ENCODE measurements around the gene NT5C2. TPM values are rescaled to one million over a fixed set of nuclear protein-coding genes. Genes with fewer than 3 reads are reported as not detected.

The NT5C2 gene
- polyA plus RNA-seq, 1 of the 3 experiments (the other 2 are of a cell fraction): 29.6 TPM

DNA sequence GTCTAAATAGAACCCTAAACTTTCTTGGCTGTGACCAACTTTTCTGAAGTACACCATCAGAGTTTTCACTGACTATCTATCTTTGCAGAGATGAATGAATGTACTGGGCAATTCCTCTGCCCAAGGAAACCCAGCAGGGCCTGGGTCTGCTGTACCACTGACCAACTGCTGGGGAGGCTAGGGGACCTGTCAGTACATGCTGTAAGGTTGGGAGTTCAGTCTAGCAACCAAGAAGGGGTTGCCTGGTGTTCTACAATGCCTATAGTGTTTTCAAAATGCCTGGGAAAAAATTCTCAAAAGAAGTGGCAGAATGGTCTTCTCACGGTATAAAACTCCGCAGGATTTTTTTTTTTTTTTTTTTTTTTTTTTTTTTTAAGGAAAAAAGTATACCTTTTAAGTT, 106.3 kb downstream of the NT5C2 start:
- POLR2A ChIA-PET: no interaction called here
- Histone ChIP-seq H3K9me3 (no peaks in the 10 kb centered on the region), H3K27ac (ENCODE audit: low read depth in 2 of 2, low read length in 1 of 2) (no peak overlapping the region), H3K4me1 (ENCODE audit: control insufficient read depth in 1 of 2, insufficient read depth in 2 of 2, low read depth in 1 of 2, low read length in 1 of 2) (no peaks in the 10 kb centered on the region), H3K36me3 (replicated peaks in 1 of 2; ENCODE audit: control insufficient read depth in 1 of 2, insufficient read depth in 2 of 2, low read length in 1 of 2) (peaks cover 66 to 91% of the 10 kb centered on the region in 2 experiments), H3K9me2 (no peaks in the 10 kb centered on the region), H3K9ac (no peak overlapping the region), H3K79me2 (ENCODE audit: insufficient read depth) (no peaks in the 10 kb centered on the region), H4K20me1 (ENCODE audit: insufficient read depth) (no peaks in the 10 kb centered on the region), H2AFZ (ENCODE audit: low read depth) (no peak overlapping the region), H3F3A (replicated peaks; ENCODE audit: insufficient read depth) (no peaks in the 10 kb centered on the region), H3K4me3 (ENCODE audit: low read depth in 2 of 2, low read length in 1 of 2) (no peak overlapping the region), H3K27me3 (ENCODE audit: insufficient read depth) (no peaks in the 10 kb centered on the region), H3K4me2 (no peak overlapping the region)
- WGBS (ENCODE audit: low lambda C conversion rate): 98% methylated on average over 2 of the region's 2 CpGs
- CTCF ChIA-PET: interaction anchor here (0.5 to 1.5 kb wide), 5 partner anchors 9 to 185 kb away, joined by 3 to 4 read pairs (median 3); no protein-coding TSS in a partner anchor
- TF ChIP-seq TCF12 (IDR thresholded peaks at IDR 0.05): no peak
- TF ChIP-seq, protein P1, sequence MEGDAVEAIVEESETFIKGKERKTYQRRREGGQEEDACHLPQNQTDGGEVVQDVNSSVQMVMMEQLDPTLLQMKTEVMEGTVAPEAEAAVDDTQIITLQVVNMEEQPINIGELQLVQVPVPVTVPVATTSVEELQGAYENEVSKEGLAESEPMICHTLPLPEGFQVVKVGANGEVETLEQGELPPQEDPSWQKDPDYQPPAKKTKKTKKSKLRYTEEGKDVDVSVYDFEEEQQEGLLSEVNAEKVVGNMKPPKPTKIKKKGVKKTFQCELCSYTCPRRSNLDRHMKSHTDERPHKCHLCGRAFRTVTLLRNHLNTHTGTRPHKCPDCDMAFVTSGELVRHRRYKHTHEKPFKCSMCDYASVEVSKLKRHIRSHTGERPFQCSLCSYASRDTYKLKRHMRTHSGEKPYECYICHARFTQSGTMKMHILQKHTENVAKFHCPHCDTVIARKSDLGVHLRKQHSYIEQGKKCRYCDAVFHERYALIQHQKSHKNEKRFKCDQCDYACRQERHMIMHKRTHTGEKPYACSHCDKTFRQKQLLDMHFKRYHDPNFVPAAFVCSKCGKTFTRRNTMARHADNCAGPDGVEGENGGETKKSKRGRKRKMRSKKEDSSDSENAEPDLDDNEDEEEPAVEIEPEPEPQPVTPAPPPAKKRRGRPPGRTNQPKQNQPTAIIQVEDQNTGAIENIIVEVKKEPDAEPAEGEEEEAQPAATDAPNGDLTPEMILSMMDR (IDR thresholded peaks at IDR 0.05): no peak
- no peak for TF ChIP-seq GABPA (IDR thresholded peaks at IDR 0.05; ENCODE audit: low read depth)
- TF ChIP-seq USF1 (IDR thresholded peaks at IDR 0.05; ENCODE audit: borderline replicate concordance, low read depth): no peak
- TF ChIP-seq RXRA (IDR thresholded peaks at IDR 0.05; ENCODE audit: borderline replicate concordance, low read depth): no peak
- no peak for TF ChIP-seq RFX5 (IDR thresholded peaks at IDR 0.05; ENCODE audit: low read length)
- TF ChIP-seq NRF1 (IDR thresholded peaks at IDR 0.05; ENCODE audit: low read depth, low read length): no peak
- no peak for TF ChIP-seq JUND (IDR thresholded peaks at IDR 0.05)
- TF ChIP-seq FOSL2 (IDR thresholded peaks at IDR 0.05; ENCODE audit: borderline replicate concordance, low read depth): no peak
- no peak for TF ChIP-seq FOXM1 (IDR thresholded peaks at IDR 0.05; ENCODE audit: low read depth)
- TF ChIP-seq PBX3 (IDR thresholded peaks at IDR 0.05): no peak
- no peak for TF ChIP-seq CHD2 (IDR thresholded peaks at IDR 0.05; ENCODE audit: low read length, partially characterized antibody)
- TF ChIP-seq, protein P2, sequence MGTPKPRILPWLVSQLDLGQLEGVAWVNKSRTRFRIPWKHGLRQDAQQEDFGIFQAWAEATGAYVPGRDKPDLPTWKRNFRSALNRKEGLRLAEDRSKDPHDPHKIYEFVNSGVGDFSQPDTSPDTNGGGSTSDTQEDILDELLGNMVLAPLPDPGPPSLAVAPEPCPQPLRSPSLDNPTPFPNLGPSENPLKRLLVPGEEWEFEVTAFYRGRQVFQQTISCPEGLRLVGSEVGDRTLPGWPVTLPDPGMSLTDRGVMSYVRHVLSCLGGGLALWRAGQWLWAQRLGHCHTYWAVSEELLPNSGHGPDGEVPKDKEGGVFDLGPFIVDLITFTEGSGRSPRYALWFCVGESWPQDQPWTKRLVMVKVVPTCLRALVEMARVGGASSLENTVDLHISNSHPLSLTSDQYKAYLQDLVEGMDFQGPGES (IDR thresholded peaks at IDR 0.05; ENCODE audit: low read depth, low read length): no peak
- TF ChIP-seq RAD21 (IDR thresholded peaks at IDR 0.05; ENCODE audit: low read length): no peak
- no peak for TF ChIP-seq POLR2AphosphoS5 (IDR thresholded peaks at IDR 0.05; ENCODE audit: low read depth, low read length)
- TF ChIP-seq, protein P3, sequence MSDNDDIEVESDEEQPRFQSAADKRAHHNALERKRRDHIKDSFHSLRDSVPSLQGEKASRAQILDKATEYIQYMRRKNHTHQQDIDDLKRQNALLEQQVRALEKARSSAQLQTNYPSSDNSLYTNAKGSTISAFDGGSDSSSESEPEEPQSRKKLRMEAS (IDR thresholded peaks at IDR 0.05; ENCODE audit: low read depth): no peak
- no peak for TF ChIP-seq TAF1 (IDR thresholded peaks at IDR 0.05; ENCODE audit: borderline replicate concordance, low read depth, low read length)
- TF ChIP-seq FOXJ3 (CRISPR knock-in tag; IDR thresholded peaks at IDR 0.05): no peak
- DNase-seq: no peak

Data from SK-N-SH (cell line).